Measurements from ENCODE around the gene UNK.

The UNK gene

GRCh38 chr17:75783803-75784472, 668 bp upstream of the UNK start:
- no peak for TF ChIP-seq CTCF (IDR thresholded peaks at IDR 0.05; ENCODE audit: extremely low read depth, missing control alignments)

GRCh38 chr17:75785016-75785890, 647 bp downstream of the UNK start:
- no peak for TF ChIP-seq CTCF (IDR thresholded peaks at IDR 0.05; ENCODE audit: extremely low read depth, missing control alignments)
- DNase-seq (ENCODE audit: low spot score): peak; percentile 84

More at GRCh38 chr17:75783803-75784472, 668 bp upstream of the UNK start:
- DNase-seq (ENCODE audit: low spot score): no peak

- no peak for DNase-seq (ENCODE audit: low spot score)
Measured at GRCh38 chr17:75791254-75791653, 6.6 kb downstream of the UNK start.

GRCh38 chr17:75793460-75793859, 8.9 kb downstream of the UNK start:
- TF ChIP-seq CTCF (IDR thresholded peaks at IDR 0.05; ENCODE audit: extremely low read depth, missing control alignments): no peak
- no peak for DNase-seq (ENCODE audit: low spot score)

More at GRCh38 chr17:75791254-75791653, 6.6 kb downstream of the UNK start:
- no peak for TF ChIP-seq CTCF (IDR thresholded peaks at IDR 0.05; ENCODE audit: extremely low read depth, missing control alignments)

GRCh38 chr17:75795820-75796607, 11.4 kb downstream of the UNK start:
- DNase-seq (ENCODE audit: low spot score): no peak
- no peak for TF ChIP-seq CTCF (IDR thresholded peaks at IDR 0.05; ENCODE audit: extremely low read depth, missing control alignments)

GRCh38 chr17:75799402-75799801, 14.8 kb downstream of the UNK start:
- no peak for DNase-seq (ENCODE audit: low spot score)
- TF ChIP-seq CTCF (IDR thresholded peaks at IDR 0.05; ENCODE audit: extremely low read depth, missing control alignments): no peak
